Astrocyte of the cerebellum (primary cell): Measurements from ENCODE around the gene VRK1.

Experiments used
- DNase-seq: peaks from one replicate; pipeline ENCODE4 v3.0.0-alpha.2; 2011; ENCODE audit warnings: low read depth
- H3K4me3 ChIP-seq: 2 replicates; pipeline ENCODE4 v1.5.1; 2011; ENCODE audit warnings: mild to moderate bottlenecking, low read depth, low read length, moderate library complexity
- CTCF ChIP-seq: IDR thresholded peaks from 2 replicates; pipeline ENCODE4 v1.5.1; 2012; ENCODE audit warnings: low read length, low read depth, moderate library complexity, mild to moderate bottlenecking; ENCODE audit errors: missing control alignments
- in situ Hi-C: cut with HindIII; loops from 2 replicates; pipeline ENCODE4 v1.10.0; 2017; ENCODE audit warnings: low sequenced_read_pairs

Gene VRK1

GRCh38 chr14:96783043-96783914, 13.9 kb upstream of the VRK1 start:
- in situ Hi-C loops = no loop called here
- no peak for DNase-seq
- no peak overlapping the region for H3K4me3 ChIP-seq
- TF ChIP-seq CTCF = no peak

DNA sequence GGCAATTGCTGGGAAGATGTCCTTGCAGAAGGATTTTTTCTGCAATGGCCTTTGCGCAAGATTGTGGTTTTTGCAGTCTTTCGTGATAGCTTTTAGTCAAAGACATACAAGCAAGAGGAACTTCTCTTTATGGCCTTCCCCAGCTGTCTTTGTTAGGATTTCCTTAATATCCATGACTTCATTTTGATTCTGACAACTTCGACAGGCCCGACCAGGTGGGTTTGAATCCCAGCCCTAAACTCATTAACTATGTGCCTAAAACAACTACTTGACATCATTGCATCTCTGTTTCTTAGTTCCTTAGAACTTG, 13.3 kb upstream of the VRK1 start:
- in situ Hi-C loops = no loop called here
- no peak for DNase-seq
- no peak overlapping the region for H3K4me3 ChIP-seq
- TF ChIP-seq CTCF = no peak

DNA sequence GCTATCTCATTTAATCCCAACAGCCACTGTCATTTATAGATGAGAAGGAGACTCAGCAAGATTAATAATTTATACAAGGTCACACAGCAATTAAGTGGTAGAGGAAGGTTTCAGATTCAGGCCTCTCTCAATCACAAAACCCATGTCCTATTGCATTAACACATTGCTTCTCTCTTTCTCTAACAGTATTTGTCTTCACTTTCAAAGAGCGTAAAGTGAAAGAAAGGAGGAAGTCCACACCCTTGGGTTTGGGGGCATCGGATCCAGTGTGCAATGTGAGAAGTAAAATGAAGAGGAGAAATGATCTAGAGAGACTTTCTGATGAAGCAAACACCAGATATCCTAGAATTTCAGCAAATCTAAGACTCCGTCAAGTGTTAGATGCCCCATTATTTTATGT, 7.0 kb upstream of the VRK1 start:
- DNase-seq = no peak
- no peak for TF ChIP-seq CTCF
- H3K4me3 ChIP-seq = no peak overlapping the region
- in situ Hi-C loops = no loop called here

GRCh38 chr14:96790706-96791105, 6.5 kb upstream of the VRK1 start:
- in situ Hi-C loops = no loop called here
- H3K4me3 ChIP-seq = no peak overlapping the region
- no peak for DNase-seq
- no peak for TF ChIP-seq CTCF

GRCh38 chr14:96792003-96792402, 5.2 kb upstream of the VRK1 start:
- no peak for TF ChIP-seq CTCF
- no peak overlapping the region for H3K4me3 ChIP-seq
- DNase-seq = no peak
- in situ Hi-C loops = no loop called here

DNA sequence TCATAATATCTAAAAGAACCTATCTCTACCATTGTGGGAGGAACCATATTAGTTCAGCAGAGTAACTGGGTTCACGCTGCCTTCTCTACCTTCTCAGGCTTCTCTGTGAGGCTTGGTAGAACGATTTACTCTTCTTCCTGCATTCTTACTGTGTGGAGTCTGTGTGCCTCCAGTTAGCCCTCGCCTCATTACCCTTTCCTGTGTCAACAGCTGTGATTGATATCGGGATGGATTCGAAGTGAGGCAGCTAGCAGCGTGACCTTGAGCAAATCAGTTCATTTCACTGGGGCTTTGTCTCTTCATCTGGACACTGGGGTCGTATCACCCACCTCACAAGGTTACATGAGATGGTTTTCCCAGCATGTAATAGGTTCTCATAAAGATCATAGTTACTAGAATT, 4.6 kb upstream of the VRK1 start:
- H3K4me3 ChIP-seq = no peak overlapping the region
- no peak for TF ChIP-seq CTCF
- no peak for DNase-seq
- in situ Hi-C loops = no loop called here
